Measurements from ENCODE around the gene ABO.

- no peak for TF ChIP-seq CTCF (IDR thresholded peaks at IDR 0.05)
- TF ChIP-seq POLR2AphosphoS5 (IDR thresholded peaks at IDR 0.05): no peak
Observed at GRCh38 chr9:133305731-133306130, 30.7 kb upstream of the ABO start.
